ENCODE measurements around the gene CYB5A. TPM values are rescaled to one million over a fixed set of nuclear protein-coding genes. Genes with fewer than 3 reads are reported as not detected.

Gene CYB5A
- total RNA-seq, 1 donor, result 3.8 TPM

DNA sequence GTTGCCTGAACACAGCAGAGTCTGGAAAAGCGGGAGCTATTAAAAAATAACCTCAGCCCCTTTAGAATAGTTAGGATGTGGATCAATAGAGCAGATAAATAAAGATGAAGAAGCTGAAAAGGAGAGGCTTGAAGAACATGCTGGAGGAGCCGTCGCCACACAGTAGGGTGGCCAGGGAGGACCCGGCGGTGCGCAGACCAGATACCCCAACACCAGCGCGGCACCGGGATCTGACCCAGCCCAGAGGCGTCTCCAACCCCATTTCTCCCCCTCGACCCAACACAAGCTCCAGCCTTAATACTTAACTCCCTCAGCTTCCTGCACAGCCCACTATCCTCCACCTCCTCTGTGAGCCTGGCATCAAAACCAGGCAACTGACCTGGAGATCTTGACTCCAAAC, 16.0 kb downstream of the CYB5A start:
- Histone ChIP-seq H3K4me3 (ENCODE audit: low read length) (no peak overlapping the region), H3K27me3 (ENCODE audit: insufficient read depth, low read length) (no peaks in the 10 kb centered on the region), H3K4me1 (ENCODE audit: insufficient read depth, low read length) (no peaks in the 10 kb centered on the region), H3K9me3 (ENCODE audit: low read depth, low read length) (no peaks in the 10 kb centered on the region)

- Histone ChIP-seq H3K4me1 (ENCODE audit: insufficient read depth, low read length) (no peaks in the 10 kb centered on the region), H3K9me3 (ENCODE audit: low read depth, low read length) (no peaks in the 10 kb centered on the region), H3K4me3 (ENCODE audit: low read length) (no peak overlapping the region), H3K27me3 (ENCODE audit: insufficient read depth, low read length) (no peaks in the 10 kb centered on the region)
Observed at GRCh38 chr18:74274700-74275099, 17.1 kb downstream of the CYB5A start.

DNA sequence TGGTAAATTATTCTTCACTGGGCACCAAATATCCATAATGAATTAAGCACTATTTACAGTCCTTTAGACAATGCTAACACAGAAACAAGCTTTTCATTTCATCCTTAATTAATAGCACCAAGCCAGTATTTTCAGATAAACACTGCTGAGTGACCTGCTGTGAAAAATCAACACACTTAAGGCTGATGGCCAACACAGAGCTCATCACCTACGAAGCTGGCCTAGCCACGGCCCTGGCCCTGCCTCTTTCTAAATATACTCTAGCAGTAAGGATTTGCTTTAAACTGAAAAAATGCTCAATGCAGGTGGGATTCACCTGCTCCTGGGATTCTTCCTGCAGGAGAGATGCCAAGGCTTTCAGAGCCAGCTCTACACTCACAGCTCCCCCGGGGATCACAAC, 18.4 kb downstream of the CYB5A start:
- Histone ChIP-seq H3K4me3 (ENCODE audit: low read length) (no peak overlapping the region), H3K4me1 (ENCODE audit: insufficient read depth, low read length) (no peaks in the 10 kb centered on the region), H3K9me3 (ENCODE audit: low read depth, low read length) (no peaks in the 10 kb centered on the region), H3K27me3 (ENCODE audit: insufficient read depth, low read length) (no peaks in the 10 kb centered on the region)

GRCh38 chr18:74271635-74272034, 20.1 kb downstream of the CYB5A start:
- no peaks in the 10 kb centered on the region for H3K27me3 ChIP-seq (ENCODE audit: insufficient read depth, low read length)
- H3K4me1 ChIP-seq (ENCODE audit: insufficient read depth, low read length), result no peaks in the 10 kb centered on the region
- H3K4me3 ChIP-seq (ENCODE audit: low read length), result no peak overlapping the region
- H3K9me3 ChIP-seq (ENCODE audit: low read depth, low read length), result no peaks in the 10 kb centered on the region

DNA sequence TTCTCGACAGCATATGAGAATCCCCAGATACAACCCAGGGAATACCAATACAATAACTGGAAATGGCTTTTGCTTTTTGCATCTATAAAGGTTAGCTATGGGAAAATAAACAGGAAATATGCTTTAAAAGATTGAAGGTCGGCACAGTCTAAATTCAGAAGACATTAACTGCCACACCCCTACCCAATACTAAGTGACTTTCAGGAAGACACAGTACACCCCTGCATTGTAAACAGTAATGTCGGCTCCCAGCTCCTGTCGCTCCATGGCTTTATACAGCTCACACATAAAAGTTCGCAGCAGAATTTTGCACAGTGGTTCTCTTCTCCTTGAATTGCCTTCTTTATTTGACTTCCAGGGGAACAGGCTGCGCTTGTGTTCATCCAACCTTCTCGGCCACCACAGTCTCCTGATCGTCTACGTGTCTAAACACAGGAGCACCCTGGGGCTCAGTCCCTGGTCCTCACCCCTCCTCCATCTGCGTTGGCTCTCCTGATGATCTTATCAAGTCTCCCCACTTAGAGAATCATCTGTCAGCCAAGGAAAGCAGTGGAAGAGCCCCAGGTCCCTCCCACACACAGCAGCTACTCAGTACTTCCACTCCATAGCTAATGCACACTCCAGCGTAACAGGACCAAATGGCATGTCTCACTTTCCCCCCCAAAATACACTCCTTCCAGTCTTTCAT, 22.7 kb downstream of the CYB5A start:
- no peaks in the 10 kb centered on the region for H3K9me3 ChIP-seq (ENCODE audit: low read depth, low read length)
- no peak overlapping the region for H3K4me3 ChIP-seq (ENCODE audit: low read length)

GRCh38 chr18:74268175-74268574, 23.6 kb downstream of the CYB5A start:
- H3K4me1 ChIP-seq (ENCODE audit: insufficient read depth, low read length), result no peaks in the 10 kb centered on the region
- no peaks in the 10 kb centered on the region for H3K9me3 ChIP-seq (ENCODE audit: low read depth, low read length)
- no peak overlapping the region for H3K4me3 ChIP-seq (ENCODE audit: low read length)
- H3K27me3 ChIP-seq (ENCODE audit: insufficient read depth, low read length), result no peaks in the 10 kb centered on the region

More for the DNA sequence above, 22.7 kb downstream of the CYB5A start:
- Histone ChIP-seq H3K27me3 (ENCODE audit: insufficient read depth, low read length) (no peaks in the 10 kb centered on the region), H3K4me1 (ENCODE audit: insufficient read depth, low read length) (no peaks in the 10 kb centered on the region)

DNA sequence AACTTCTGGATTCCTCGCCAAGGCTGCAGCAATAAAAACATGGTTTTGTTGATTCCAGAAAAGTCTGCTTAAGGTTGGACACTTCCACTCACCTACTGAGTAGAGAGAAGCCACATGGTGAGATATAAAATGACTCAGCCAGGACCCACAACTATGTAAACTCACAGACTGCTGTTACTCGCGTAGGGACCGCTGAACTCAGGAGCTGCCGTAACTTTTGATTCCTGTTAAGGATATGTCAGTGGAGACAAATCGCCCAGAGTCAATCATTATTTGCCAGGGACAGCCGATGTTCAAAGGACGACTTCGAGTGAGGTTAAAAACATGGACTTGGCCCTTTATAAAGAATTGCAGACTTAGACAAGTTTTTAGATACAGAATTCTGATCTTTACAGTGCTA, 25.6 kb downstream of the CYB5A start:
- no peak overlapping the region for H3K4me3 ChIP-seq (ENCODE audit: low read length)
- H3K9me3 ChIP-seq (ENCODE audit: low read depth, low read length), result no peaks in the 10 kb centered on the region
- no peaks in the 10 kb centered on the region for H3K27me3 ChIP-seq (ENCODE audit: insufficient read depth, low read length)
- H3K4me1 ChIP-seq (ENCODE audit: insufficient read depth, low read length), result no peaks in the 10 kb centered on the region

GRCh38 chr18:74265546-74266098, 26.1 kb downstream of the CYB5A start:
- Histone ChIP-seq H3K4me1 (ENCODE audit: insufficient read depth, low read length) (no peaks in the 10 kb centered on the region), H3K9me3 (ENCODE audit: low read depth, low read length) (no peaks in the 10 kb centered on the region), H3K4me3 (ENCODE audit: low read length) (no peak overlapping the region), H3K27me3 (ENCODE audit: insufficient read depth, low read length) (no peaks in the 10 kb centered on the region)

- Histone ChIP-seq H3K4me3 (ENCODE audit: low read length) (no peak overlapping the region), H3K9me3 (ENCODE audit: low read depth, low read length) (no peaks in the 10 kb centered on the region), H3K27me3 (ENCODE audit: insufficient read depth, low read length) (no peaks in the 10 kb centered on the region), H3K4me1 (ENCODE audit: insufficient read depth, low read length) (no peaks in the 10 kb centered on the region)
Observed at GRCh38 chr18:74264303-74265020, 27.3 kb downstream of the CYB5A start.

- Histone ChIP-seq H3K27me3 (ENCODE audit: insufficient read depth, low read length) (no peaks in the 10 kb centered on the region), H3K4me3 (ENCODE audit: low read length) (no peak overlapping the region), H3K9me3 (ENCODE audit: low read depth, low read length) (no peaks in the 10 kb centered on the region), H3K4me1 (ENCODE audit: insufficient read depth, low read length) (no peaks in the 10 kb centered on the region)
Observed at GRCh38 chr18:74261053-74261713, 30.6 kb downstream of the CYB5A start.

DNA sequence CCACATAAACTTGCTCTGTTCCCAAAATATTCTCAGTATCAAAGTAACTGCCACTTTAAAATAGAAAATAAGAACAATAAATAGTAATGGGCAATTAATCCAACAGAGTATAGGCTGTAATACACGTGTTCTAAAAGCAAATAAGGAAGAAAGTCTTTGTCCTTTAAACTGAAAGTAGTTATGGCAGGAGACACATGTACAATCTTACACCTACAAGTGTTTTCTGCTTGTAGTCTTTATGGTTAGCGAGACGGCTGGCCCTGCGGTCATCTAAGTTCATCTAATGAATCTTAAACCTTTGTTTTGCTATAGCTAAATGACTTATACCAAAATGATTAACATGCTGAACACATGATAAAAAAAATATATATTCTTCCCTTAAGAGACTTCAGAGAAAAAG, 32.4 kb downstream of the CYB5A start:
- Histone ChIP-seq H3K4me3 (ENCODE audit: low read length) (no peak overlapping the region), H3K27me3 (ENCODE audit: insufficient read depth, low read length) (no peaks in the 10 kb centered on the region)

GRCh38 chr18:74257083-74257482, 34.7 kb downstream of the CYB5A start:
- no peaks in the 10 kb centered on the region for H3K9me3 ChIP-seq (ENCODE audit: low read depth, low read length)
- H3K4me3 ChIP-seq (ENCODE audit: low read length), result no peak overlapping the region
- peaks cover 6% of the 10 kb centered on the region for H3K4me1 ChIP-seq (ENCODE audit: insufficient read depth, low read length)
- H3K27me3 ChIP-seq (ENCODE audit: insufficient read depth, low read length), result no peaks in the 10 kb centered on the region

More for the DNA sequence above, 32.4 kb downstream of the CYB5A start:
- Histone ChIP-seq H3K9me3 (ENCODE audit: low read depth, low read length) (no peaks in the 10 kb centered on the region), H3K4me1 (ENCODE audit: insufficient read depth, low read length) (no peaks in the 10 kb centered on the region)

- no peak overlapping the region for H3K4me3 ChIP-seq (ENCODE audit: low read length)
- H3K27me3 ChIP-seq (ENCODE audit: insufficient read depth, low read length), result no peaks in the 10 kb centered on the region
- no peaks in the 10 kb centered on the region for H3K9me3 ChIP-seq (ENCODE audit: low read depth, low read length)
- H3K4me1 ChIP-seq (ENCODE audit: insufficient read depth, low read length), result peaks cover 13% of the 10 kb centered on the region
Observed at GRCh38 chr18:74256190-74256589, 35.6 kb downstream of the CYB5A start.

DNA sequence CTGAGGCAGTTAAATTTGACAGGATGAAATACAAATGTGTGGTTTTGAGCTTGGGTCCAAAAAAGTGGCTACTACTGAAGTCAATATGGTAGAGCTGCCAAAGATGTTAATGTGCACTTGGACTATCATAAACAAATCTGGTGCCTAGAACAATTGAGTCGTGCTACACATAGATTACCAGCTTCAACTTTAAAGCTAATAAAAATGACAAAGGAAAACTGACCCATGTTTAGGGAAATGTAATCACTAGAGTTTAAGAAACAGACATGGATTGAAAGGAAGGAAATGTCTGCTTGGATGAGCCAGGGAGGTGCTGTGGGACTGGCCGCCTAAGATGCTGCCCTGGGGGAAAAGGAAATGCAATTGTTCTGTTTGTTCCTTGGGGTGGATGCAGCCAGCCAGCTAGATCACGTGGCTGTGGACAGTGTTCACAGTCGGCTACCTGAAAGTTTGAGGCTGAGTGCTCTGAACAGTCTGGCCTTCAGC, 36.6 kb downstream of the CYB5A start:
- Histone ChIP-seq H3K27me3 (ENCODE audit: insufficient read depth, low read length) (no peaks in the 10 kb centered on the region), H3K4me1 (ENCODE audit: insufficient read depth, low read length) (peaks cover 23% of the 10 kb centered on the region), H3K4me3 (ENCODE audit: low read length) (no peak overlapping the region), H3K9me3 (ENCODE audit: low read depth, low read length) (no peaks in the 10 kb centered on the region)

- Histone ChIP-seq H3K4me3 (ENCODE audit: low read length) (no peak overlapping the region), H3K4me1 (ENCODE audit: insufficient read depth, low read length) (peaks cover 46% of the 10 kb centered on the region), H3K9me3 (ENCODE audit: low read depth, low read length) (no peaks in the 10 kb centered on the region), H3K27me3 (ENCODE audit: insufficient read depth, low read length) (no peaks in the 10 kb centered on the region)
Observed at GRCh38 chr18:74252039-74252395, 39.7 kb downstream of the CYB5A start.
